Measurements from ENCODE around the gene STX2. TPM values are rescaled to one million over a fixed set of nuclear protein-coding genes. Genes with fewer than 3 reads are reported as not detected.

The STX2 gene
- total RNA-seq, 2 experiments from 2014 or later: 13.4 to 14.1 TPM

DNA sequence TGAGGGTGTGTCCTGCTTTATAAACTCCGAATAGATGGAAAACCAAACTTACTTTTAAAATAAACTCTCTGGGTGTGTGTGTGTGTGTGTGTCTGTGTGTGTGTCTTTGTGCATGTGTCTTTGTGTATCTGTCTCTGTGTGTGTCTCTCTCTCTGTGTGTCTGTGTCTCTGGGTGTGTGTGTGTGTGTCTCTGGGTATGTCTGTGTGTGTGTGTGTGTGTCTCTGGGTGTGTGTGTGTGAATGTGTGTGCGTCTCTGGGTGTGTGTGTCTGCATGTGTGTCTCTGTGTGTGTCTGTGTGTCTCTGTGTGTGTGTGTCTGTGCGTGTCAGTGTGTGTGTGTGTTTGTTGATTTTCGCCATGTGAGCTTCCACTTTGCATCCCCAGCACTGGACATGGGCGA lies 42.0 kb upstream of the STX2 start:
- Histone ChIP-seq H3K27ac (ENCODE audit: low read depth in 1 of 2, low read length in 2 of 2) (no peak overlapping the region), H3K4me1 (ENCODE audit: insufficient read depth, low read length) (peaks cover 13% of the 10 kb centered on the region), H3K36me3 (ENCODE audit: insufficient read depth, low read length) (peaks cover 17% of the 10 kb centered on the region), H3K27me3 (ENCODE audit: control insufficient read depth in 1 of 2, insufficient read depth in 2 of 2, low read length in 2 of 2) (no peaks in the 10 kb centered on the region), H3K9me3 (ENCODE audit: control insufficient read depth in 1 of 2, insufficient read depth in 1 of 2, low read length in 2 of 2) (no peaks in the 10 kb centered on the region), H3K4me3 (ENCODE audit: low read length) (no peak overlapping the region)
- no peak overlapping the region for H3K27ac Mint-ChIP-seq
- ATAC-seq (ENCODE audit: poor library complexity) (no peak), DNase-seq (no peak)
- intact Hi-C loops (cut with DNase I, micrococcal nuclease): no loop called here
- H3K27me3 Mint-ChIP-seq: no peaks in the 10 kb centered on the region
- H3K9me3 Mint-ChIP-seq: no peaks in the 10 kb centered on the region
- ChIA-PET CTCF (no interaction called here), POLR2A (interaction anchor here (0.7 kb wide), 1 partner anchor 10 kb away, joined by 3 read pairs; no protein-coding TSS in a partner anchor)
- no peak for TF ChIP-seq CTCF (IDR thresholded peaks at IDR 0.05)
- H3K4me1 Mint-ChIP-seq (ENCODE audit: low read depth): peaks cover 23% of the 10 kb centered on the region
- H3K36me3 Mint-ChIP-seq (ENCODE audit: low read depth): peaks cover 20% of the 10 kb centered on the region
- H3K4me3 Mint-ChIP-seq: no peak overlapping the region

- intact Hi-C loops (cut with DNase I, micrococcal nuclease): no loop called here
- Histone ChIP-seq H3K27me3 (ENCODE audit: control insufficient read depth in 1 of 2, insufficient read depth in 2 of 2, low read length in 2 of 2) (no peaks in the 10 kb centered on the region), H3K9me3 (ENCODE audit: control insufficient read depth in 1 of 2, insufficient read depth in 1 of 2, low read length in 2 of 2) (no peaks in the 10 kb centered on the region), H3K4me3 (ENCODE audit: low read length) (peak overlapping the region; percentile 37), H3K36me3 (ENCODE audit: insufficient read depth, low read length) (peaks cover 23% of the 10 kb centered on the region), H3K27ac (ENCODE audit: low read depth in 1 of 2, low read length in 2 of 2) (no peak overlapping the region), H3K4me1 (ENCODE audit: insufficient read depth, low read length) (peaks cover 13% of the 10 kb centered on the region)
- CTCF ChIA-PET: no interaction called here
- H3K4me3 Mint-ChIP-seq: peak overlapping the region; percentile 77
- DNase-seq: no peak
- H3K4me1 Mint-ChIP-seq (ENCODE audit: low read depth): peaks cover 27% of the 10 kb centered on the region
- peak overlapping the region; percentile 64 for H3K27ac Mint-ChIP-seq
- H3K9me3 Mint-ChIP-seq: no peaks in the 10 kb centered on the region
- POLR2A ChIA-PET: no interaction called here
- H3K27me3 Mint-ChIP-seq: no peaks in the 10 kb centered on the region
- TF ChIP-seq CTCF (IDR thresholded peaks at IDR 0.05): no peak
- ATAC-seq (ENCODE audit: poor library complexity): no peak
- peaks cover 26% of the 10 kb centered on the region for H3K36me3 Mint-ChIP-seq (ENCODE audit: low read depth)
Observed at GRCh38 chr12:130880411-130880885, 41.4 kb upstream of the STX2 start.

GRCh38 chr12:130879781-130880389 lies 40.8 kb upstream of the STX2 start:
- ATAC-seq (ENCODE audit: poor library complexity) (no peak), DNase-seq (no peak)
- peaks cover 32% of the 10 kb centered on the region for H3K36me3 Mint-ChIP-seq (ENCODE audit: low read depth)
- Histone ChIP-seq H3K36me3 (ENCODE audit: insufficient read depth, low read length) (peaks cover 29% of the 10 kb centered on the region), H3K4me1 (ENCODE audit: insufficient read depth, low read length) (peaks cover 15% of the 10 kb centered on the region), H3K27ac (ENCODE audit: low read depth in 1 of 2, low read length in 2 of 2) (no peak overlapping the region), H3K9me3 (ENCODE audit: control insufficient read depth in 1 of 2, insufficient read depth in 1 of 2, low read length in 2 of 2) (no peaks in the 10 kb centered on the region), H3K4me3 (ENCODE audit: low read length) (peak overlapping the region; percentile 37), H3K27me3 (ENCODE audit: control insufficient read depth in 1 of 2, insufficient read depth in 2 of 2, low read length in 2 of 2) (no peaks in the 10 kb centered on the region)
- peak overlapping the region; percentile 64 for H3K27ac Mint-ChIP-seq
- CTCF ChIA-PET: no interaction called here
- intact Hi-C loops (cut with DNase I, micrococcal nuclease): loop anchor here in 1 of 2 experiments (10.0 kb wide), 1 partner anchor 1055 kb away; no protein-coding TSS in a partner anchor
- peak overlapping the region; percentile 77 for H3K4me3 Mint-ChIP-seq
- TF ChIP-seq CTCF (IDR thresholded peaks at IDR 0.05): no peak
- H3K27me3 Mint-ChIP-seq: no peaks in the 10 kb centered on the region
- POLR2A ChIA-PET: no interaction called here
- H3K4me1 Mint-ChIP-seq (ENCODE audit: low read depth): peaks cover 31% of the 10 kb centered on the region
- no peaks in the 10 kb centered on the region for H3K9me3 Mint-ChIP-seq
